Thyroid gland (tissue), 4 donors: ENCODE data around the gene NLRC5.

Experiments used
- CTCF ChIP-seq, 6 experiments: fragments of 200-600 bp in 3 of 6; fragments of 450-650 bp in 3 of 6; sonication (generic) in 3 of 6; IDR thresholded peaks; one replicate each; pipeline ENCODE4 v1.5.1; 2016 to 2019; ENCODE audit warnings: antibody characterized with exemption in 6 of 6, mild to moderate bottlenecking in 2 of 6, inconsistent platforms in 1 of 6, moderate library complexity in 1 of 6
- POLR2A ChIP-seq, 2 donors: fragments of 450-650 bp; IDR thresholded peaks; one replicate each; pipeline ENCODE4 v1.6.1; 2017; ENCODE audit warnings: antibody characterized with exemption in 2 of 2, mild to moderate bottlenecking in 2 of 2, moderate library complexity in 1 of 2

GRCh38 chr16:56946767-56947603 lies 42.4 kb upstream of the NLRC5 start:
- no peak for TF ChIP-seq CTCF (IDR thresholded peaks at IDR 0.05)
- no peak for TF ChIP-seq POLR2A (IDR thresholded peaks at IDR 0.05)
